ENCODE data around the gene OXGR1.

- TF ChIP-seq CTCF (IDR thresholded peaks at IDR 0.05 in 2 of 3, conservative IDR thresholded peaks at IDR 0.05 in 1 of 3; ENCODE audit: control insufficient read depth in 2 of 3, extremely low read depth in 1 of 3, insufficient read depth in 1 of 3, low read depth in 3 of 3, low read length in 3 of 3) (no peak), POLR2A (IDR thresholded peaks at IDR 0.05; ENCODE audit: low read depth, low read length) (no peak), REST (IDR thresholded peaks at IDR 0.05; ENCODE audit: low read depth, low read length) (no peak), ZNF687 (IDR thresholded peaks at IDR 0.05) (no peak), SIN3A (IDR thresholded peaks at IDR 0.05; ENCODE audit: low read depth, low read length) (no peak), USF2 (IDR thresholded peaks at IDR 0.05; ENCODE audit: borderline replicate concordance, low read depth, low read length) (no peak), JUND (IDR thresholded peaks at IDR 0.05; ENCODE audit: low read depth, low read length) (no peak), CEBPB (IDR thresholded peaks at IDR 0.05; ENCODE audit: borderline replicate concordance in 1 of 2, low read depth in 2 of 2, low read length in 2 of 2) (no peak), CREM (IDR thresholded peaks at IDR 0.05; ENCODE audit: low read depth) (no peak)
Measured at GRCh38 chr13:96963786-96964475, 30.3 kb downstream of the OXGR1 start.
